ENCODE measurements around the gene CTBP1. TPM values are rescaled to one million over a fixed set of nuclear protein-coding genes. Genes with fewer than 3 reads are reported as not detected.

The CTBP1 gene
- total and polyA plus RNA-seq, 2 of the 8 experiments (the other 6 are each of a cell fraction or from before 2014, with no cell fraction given) = 128 to 185 TPM

DNA sequence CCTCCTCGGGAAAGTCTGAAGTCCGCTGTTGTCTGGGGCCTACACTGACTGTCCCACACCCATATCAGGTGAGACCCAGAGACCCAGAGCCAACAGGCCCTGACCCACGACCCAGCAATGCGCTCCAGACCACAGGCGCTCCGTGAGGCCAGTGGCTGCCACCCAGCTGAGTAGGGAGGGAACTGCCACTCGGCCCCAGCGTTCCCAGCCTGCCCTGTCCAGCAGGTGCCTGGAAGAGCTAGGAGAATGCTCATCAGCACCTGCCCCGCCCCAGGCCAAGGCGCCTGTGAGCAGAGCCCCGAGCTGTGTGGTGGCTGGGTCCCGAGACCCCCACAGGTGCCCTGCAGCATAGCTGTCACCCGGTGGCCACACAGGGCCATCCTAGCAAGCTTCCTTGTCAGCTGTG lies 79.2 kb downstream of the CTBP1 start (continued):
- TF ChIP-seq JUND (IDR thresholded peaks at IDR 0.05; ENCODE audit: low read length) = no peak
- TF ChIP-seq RBBP5 (IDR thresholded peaks at IDR 0.05; ENCODE audit: borderline replicate concordance, low read depth, low read length) = no peak
- no peak for TF ChIP-seq SP2 (IDR thresholded peaks at IDR 0.05; ENCODE audit: low read length)
- TF ChIP-seq SP1 (IDR thresholded peaks at IDR 0.05; ENCODE audit: low read depth, low read length) = no peak
- no peak for TF ChIP-seq SIRT6 (IDR thresholded peaks at IDR 0.05; ENCODE audit: low read length)
- no peak for TF ChIP-seq ASH2L (IDR thresholded peaks at IDR 0.05; ENCODE audit: low read length)
